DND-41 (cell line): Measurements from ENCODE around the gene CIRBP.
"Not testable (repeated sequence)": the region's sequence is repeated elsewhere in the genome, so short reads cannot be mapped to it uniquely, and the experiment has no call there.

Experiments
- ATAC-seq: fragments of 200-7000 bp; cut with Tn5 transposase; 3 replicates; pipeline ENCODE4 v1.9.1; 2021; ENCODE audit warnings: low read depth; ENCODE audit not compliant: insufficient read depth
- DNase-seq: peaks from one replicate; pipeline ENCODE4 v3.0.0-alpha.2; 2020
- H2AFZ ChIP-seq: 2 replicates; pipeline ENCODE4 v1.6.0; 2012; ENCODE audit warnings: low read depth, low read length
- H3K27ac ChIP-seq: 2 replicates; pipeline ENCODE4 v1.5.1; 2012; ENCODE audit warnings: low read length, inconsistent platforms
- H3K27me3 ChIP-seq: fragments of 200-600 bp; sonication (generic); 2 replicates; pipeline ENCODE4 v1.6.0; 2012; ENCODE audit warnings: low read length, mild to moderate bottlenecking, inconsistent platforms; ENCODE audit not compliant: insufficient read depth, poor library complexity
- H3K36me3 ChIP-seq: 2 replicates; pipeline ENCODE4 v1.5.1; 2012; ENCODE audit warnings: low read length, inconsistent platforms; ENCODE audit not compliant: insufficient read depth
- H3K4me1 ChIP-seq: 2 replicates; pipeline ENCODE4 v1.5.1; 2012; ENCODE audit warnings: mild to moderate bottlenecking, low read length; ENCODE audit not compliant: insufficient read depth
- H3K4me2 ChIP-seq: 2 replicates; pipeline ENCODE4 v1.6.0; 2012; ENCODE audit warnings: mild to moderate bottlenecking, moderate library complexity, low read length, inconsistent platforms; ENCODE audit not compliant: insufficient read depth
- H3K4me3 ChIP-seq, 2 experiments: fragments of 200-600 bp in 1 of 2; shearing (Covaris generic) in 1 of 2; 2 replicates each; pipeline ENCODE4 v1.5.1; 2012 to 2016; ENCODE audit warnings: inconsistent platforms in 2 of 2, low read length in 2 of 2, mild to moderate bottlenecking in 2 of 2, low read depth in 1 of 2, moderate library complexity in 1 of 2
- H3K79me2 ChIP-seq: 2 replicates; pipeline ENCODE4 v1.6.0; 2012; ENCODE audit warnings: low read length, inconsistent platforms; ENCODE audit not compliant: insufficient read depth
- H3K9ac ChIP-seq: 2 replicates; pipeline ENCODE4 v1.6.0; 2012; ENCODE audit warnings: low read depth, mild to moderate bottlenecking, inconsistent platforms, low read length, moderate library complexity
- H3K9me3 ChIP-seq: 2 replicates; pipeline ENCODE4 v1.5.1; 2012; ENCODE audit warnings: low read length, moderate library complexity, mild to moderate bottlenecking, inconsistent platforms; ENCODE audit not compliant: insufficient read depth, severe bottlenecking
- H4K20me1 ChIP-seq: 2 replicates; pipeline ENCODE4 v1.6.0; 2012; ENCODE audit warnings: low read length; ENCODE audit not compliant: insufficient read depth
- CTCF ChIP-seq: IDR thresholded peaks from 2 replicates; pipeline ENCODE4 v1.5.1; 2012; ENCODE audit warnings: borderline replicate concordance, low read length, moderate library complexity, mild to moderate bottlenecking; ENCODE audit not compliant: poor library complexity, severe bottlenecking; ENCODE audit errors: extremely low read depth
- EZH2 ChIP-seq: IDR thresholded peaks from 3 replicates; pipeline ENCODE4 v1.6.1; 2012; ENCODE audit warnings: borderline replicate concordance, low read depth, mild to moderate bottlenecking, moderate library complexity, low read length, inconsistent platforms; ENCODE audit not compliant: severe bottlenecking

Gene CIRBP

GRCh38 chr19:1318678-1319471 lies 49.7 kb downstream of the CIRBP start:
- Histone ChIP-seq H3K4me1 (no peaks in the 10 kb centered on the region), H3K9ac (no peak overlapping the region), H3K36me3 (no peaks in the 10 kb centered on the region), H4K20me1 (peaks cover 4% of the 10 kb centered on the region; the same call in 1 of the 2 replicates), H3K27me3 (peaks cover 18% of the 10 kb centered on the region), H3K79me2 (no peaks in the 10 kb centered on the region), H3K9me3 (no peaks in the 10 kb centered on the region), H3K4me3 (no peak overlapping the region), H2AFZ (no peak overlapping the region), H3K4me2 (no peak overlapping the region), H3K27ac (no peak overlapping the region)
- DNase-seq (no peak), ATAC-seq (no peak)
- no peak for TF ChIP-seq EZH2
- TF ChIP-seq CTCF = no peak

- H3K9me3 ChIP-seq, H3K4me3 ChIP-seq, H4K20me1 ChIP-seq, H3K4me2 ChIP-seq, DNase-seq, H3K27ac ChIP-seq, H2AFZ ChIP-seq, H3K79me2 ChIP-seq, H3K9ac ChIP-seq, H3K36me3 ChIP-seq, H3K4me1 ChIP-seq, ATAC-seq: not testable (repeated sequence)
- H3K27me3 ChIP-seq = peaks cover 17% of the 10 kb centered on the region
Measured at GRCh38 chr19:1320282-1320650, 51.1 kb downstream of the CIRBP start.

DNA sequence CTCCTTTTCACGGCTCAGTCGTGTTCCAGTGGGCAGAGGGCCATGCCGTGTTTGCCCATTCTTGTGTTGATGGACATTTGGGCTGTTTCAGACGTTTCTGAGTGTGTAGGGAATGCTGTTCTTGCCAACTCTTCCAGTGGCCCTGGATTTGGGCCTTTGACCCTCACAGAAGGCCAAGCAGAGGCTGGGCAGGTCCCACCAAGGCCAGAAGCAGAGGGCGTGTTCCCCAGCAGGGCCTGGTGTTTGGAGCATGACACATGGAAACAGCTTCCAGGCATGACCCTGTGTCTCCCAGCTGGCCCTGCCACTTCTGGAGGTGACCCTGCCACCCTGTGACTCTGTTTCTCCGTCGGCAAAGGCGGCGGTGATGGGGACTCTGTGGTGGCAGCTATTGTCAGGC lies 52.4 kb downstream of the CIRBP start:
- H3K27me3 ChIP-seq = peaks cover 15% of the 10 kb centered on the region
- no peaks in the 10 kb centered on the region for H3K9me3 ChIP-seq
- no peak for TF ChIP-seq CTCF
- TF ChIP-seq EZH2 = no peak
- no peaks in the 10 kb centered on the region for H3K4me1 ChIP-seq
- H2AFZ ChIP-seq = no peak overlapping the region
- H4K20me1 ChIP-seq = peaks cover 3% of the 10 kb centered on the region; the same call in 1 of the 2 replicates
- H3K9ac ChIP-seq = no peak overlapping the region
- H3K27ac ChIP-seq = no peak overlapping the region
- no peak for ATAC-seq
- no peaks in the 10 kb centered on the region for H3K79me2 ChIP-seq
- H3K36me3 ChIP-seq = no peaks in the 10 kb centered on the region
- H3K4me2 ChIP-seq = no peak overlapping the region
- DNase-seq = no peak
- no peak overlapping the region for H3K4me3 ChIP-seq

DNA sequence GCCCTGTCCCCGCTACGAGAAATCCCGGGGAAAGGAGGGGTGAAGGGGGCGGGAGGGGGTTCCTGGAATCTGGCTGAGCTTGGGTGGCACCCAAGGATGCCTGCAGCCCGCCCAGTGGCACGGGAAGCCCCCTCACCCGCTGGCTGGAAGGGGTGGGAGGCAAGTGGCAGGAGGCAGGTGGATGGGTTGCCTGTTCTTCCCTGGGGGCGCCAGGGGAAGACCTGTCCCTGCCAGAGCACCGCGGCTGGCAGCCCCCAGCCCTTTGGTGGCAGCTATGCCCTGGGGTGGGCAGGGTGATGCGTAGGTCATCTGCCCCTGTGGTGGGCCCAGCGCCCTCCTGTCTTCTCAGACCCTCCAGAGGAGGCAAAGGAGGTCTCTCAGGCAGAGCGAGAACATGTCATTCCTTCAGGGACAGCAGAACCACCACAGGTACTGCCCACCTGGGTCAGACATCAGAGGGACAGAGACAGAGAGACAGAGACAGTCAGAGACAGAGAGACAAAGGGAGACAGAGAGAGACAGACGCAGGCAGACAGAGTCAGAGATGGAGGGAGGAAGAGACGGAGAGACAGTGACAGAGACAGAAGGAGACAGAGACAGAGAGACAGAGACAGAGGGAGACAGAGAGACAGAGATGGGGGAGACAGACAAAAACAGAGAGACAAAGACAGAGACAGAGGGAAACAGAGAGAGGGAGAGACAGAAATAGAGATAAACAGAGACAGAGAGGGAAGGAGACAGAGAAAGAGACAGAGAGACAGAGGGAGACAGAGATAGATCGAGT lies 53.3 kb downstream of the CIRBP start:
- ATAC-seq (no peak), DNase-seq (no peak)
- Histone ChIP-seq H3K4me1 (no peaks in the 10 kb centered on the region), H4K20me1 (no peaks in the 10 kb centered on the region), H3K27me3 (peaks cover 15% of the 10 kb centered on the region), H3K79me2 (no peaks in the 10 kb centered on the region), H3K9me3 (no peaks in the 10 kb centered on the region), H3K9ac (no peak overlapping the region), H3K4me2 (no peak overlapping the region), H3K4me3 (no peak overlapping the region), H3K27ac (no peak overlapping the region), H2AFZ (no peak overlapping the region), H3K36me3 (no peaks in the 10 kb centered on the region)
- no peak for TF ChIP-seq EZH2
- no peak for TF ChIP-seq CTCF
